Measurements from ENCODE around the gene CLIC1.

CLIC1 gene

GRCh38 chr6:31736021-31736767 lies at the start of gene CLIC1:
Gene CLIC1 (minus strand): TSS chr6:31736530. CDS start chr6:31736300, 230 bp downstream.
- peak; percentile 88 for DNase-seq

- DNase-seq: no peak
Observed at GRCh38 chr6:31785475-31785874, 49.1 kb upstream of the CLIC1 start.

- no peak for DNase-seq
Observed at GRCh38 chr6:31784098-31784925, 48.0 kb upstream of the CLIC1 start.

- DNase-seq: no peak
Observed at GRCh38 chr6:31782126-31782855, 46.0 kb upstream of the CLIC1 start.

- DNase-seq: no peak
Observed at GRCh38 chr6:31781244-31782125, 45.2 kb upstream of the CLIC1 start.

GRCh38 chr6:31780507-31781243 lies 44.3 kb upstream of the CLIC1 start:
- no peak for DNase-seq

- DNase-seq: no peak
Observed at GRCh38 chr6:31779908-31780307, 43.6 kb upstream of the CLIC1 start.

- no peak for DNase-seq
Observed at GRCh38 chr6:31778999-31779885, 42.9 kb upstream of the CLIC1 start.

GRCh38 chr6:31778193-31778592 lies 41.9 kb upstream of the CLIC1 start:
- DNase-seq: no peak

- no peak for DNase-seq
Observed at GRCh38 chr6:31777667-31778050, 41.3 kb upstream of the CLIC1 start.

- peak; percentile 77 for DNase-seq
Observed at GRCh38 chr6:31776989-31777666, 40.8 kb upstream of the CLIC1 start, which contains the start of gene VWA7. Gene VWA7 (minus strand): TSS chr6:31777328. CDS start chr6:31776779, 549 bp downstream.

GRCh38 chr6:31776485-31776988 lies 40.2 kb upstream of the CLIC1 start:
- DNase-seq: no peak

- DNase-seq: no peak
Observed at GRCh38 chr6:31775633-31776484, 39.5 kb upstream of the CLIC1 start.

GRCh38 chr6:31775184-31775583 lies 38.9 kb upstream of the CLIC1 start:
- no peak for DNase-seq

GRCh38 chr6:31771992-31772358 lies 35.6 kb upstream of the CLIC1 start:
- DNase-seq: no peak

GRCh38 chr6:31770860-31771259 lies 34.5 kb upstream of the CLIC1 start:
- no peak for DNase-seq

GRCh38 chr6:31769684-31770371 lies 33.5 kb upstream of the CLIC1 start:
- DNase-seq: peak; percentile 88

All from activated CD4-positive, alpha-beta T cell treated with anti-CD3 and anti-CD28 coated beads, Interleukin-2, amount 50 U/mL, for 16 hours (primary cell).